Tibial nerve (tissue), 4 donors: ENCODE results near the gene THSD4.

Experiments
- EP300 ChIP-seq, 2 donors: sonication (generic); formaldehyde crosslinking; IDR thresholded peaks; one replicate each; pipeline ENCODE4 v1.6.1; 2017; ENCODE audit warnings: antibody characterized with exemption in 2 of 2, mild to moderate bottlenecking in 1 of 2
- POLR2A ChIP-seq, 2 donors: fragments of 450-650 bp; IDR thresholded peaks; one replicate each; pipeline ENCODE4 v1.6.1; 2017; ENCODE audit warnings: antibody characterized with exemption in 2 of 2, mild to moderate bottlenecking in 2 of 2, moderate library complexity in 2 of 2
- TF ChIP-seq, protein P1 (sequence below), 5 experiments: fragments of 200-600 bp in 3 of 5; fragments of 450-650 bp in 2 of 5; sonication (generic) in 3 of 5; IDR thresholded peaks; one replicate each; pipeline ENCODE4 v1.5.1; 2016 to 2019; ENCODE audit warnings: antibody characterized with exemption in 5 of 5, mild to moderate bottlenecking in 3 of 5, moderate library complexity in 2 of 5

DNA sequence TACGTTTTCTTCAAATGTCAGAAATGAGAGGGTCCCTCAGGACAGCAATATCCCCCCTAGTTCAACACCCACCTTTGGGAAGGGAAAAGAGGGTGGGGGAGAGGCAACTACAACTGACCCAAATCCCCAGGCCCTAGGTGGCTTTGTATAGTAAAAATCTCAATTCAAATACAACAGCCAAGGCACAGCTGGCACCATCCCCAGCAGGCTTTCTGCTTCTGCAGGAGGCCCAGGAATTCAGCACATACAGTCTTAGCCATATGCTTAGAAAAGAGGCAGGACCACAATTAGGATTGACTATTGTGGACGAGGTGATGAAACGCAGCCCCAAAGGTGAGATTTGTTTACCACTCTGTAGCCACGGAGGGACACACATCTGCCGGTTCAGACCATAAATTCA lies 710.9 kb downstream of the THSD4 start:
- TF ChIP-seq POLR2A (IDR thresholded peaks at IDR 0.05) = no peak
- TF ChIP-seq, protein P1, sequence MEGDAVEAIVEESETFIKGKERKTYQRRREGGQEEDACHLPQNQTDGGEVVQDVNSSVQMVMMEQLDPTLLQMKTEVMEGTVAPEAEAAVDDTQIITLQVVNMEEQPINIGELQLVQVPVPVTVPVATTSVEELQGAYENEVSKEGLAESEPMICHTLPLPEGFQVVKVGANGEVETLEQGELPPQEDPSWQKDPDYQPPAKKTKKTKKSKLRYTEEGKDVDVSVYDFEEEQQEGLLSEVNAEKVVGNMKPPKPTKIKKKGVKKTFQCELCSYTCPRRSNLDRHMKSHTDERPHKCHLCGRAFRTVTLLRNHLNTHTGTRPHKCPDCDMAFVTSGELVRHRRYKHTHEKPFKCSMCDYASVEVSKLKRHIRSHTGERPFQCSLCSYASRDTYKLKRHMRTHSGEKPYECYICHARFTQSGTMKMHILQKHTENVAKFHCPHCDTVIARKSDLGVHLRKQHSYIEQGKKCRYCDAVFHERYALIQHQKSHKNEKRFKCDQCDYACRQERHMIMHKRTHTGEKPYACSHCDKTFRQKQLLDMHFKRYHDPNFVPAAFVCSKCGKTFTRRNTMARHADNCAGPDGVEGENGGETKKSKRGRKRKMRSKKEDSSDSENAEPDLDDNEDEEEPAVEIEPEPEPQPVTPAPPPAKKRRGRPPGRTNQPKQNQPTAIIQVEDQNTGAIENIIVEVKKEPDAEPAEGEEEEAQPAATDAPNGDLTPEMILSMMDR (IDR thresholded peaks at IDR 0.05) = no peak
- no peak for TF ChIP-seq EP300 (IDR thresholded peaks at IDR 0.05)
